ENCODE measurements around the gene LYPD6.

LYPD6 gene

GRCh38 chr2:149365931-149366583 is 35.7 kb downstream of the LYPD6 start:
- H3K9me2 ChIP-seq (replicated peaks; ENCODE audit: insufficient read depth, low read length) = no peaks in the 10 kb centered on the region
- H3K4me1 ChIP-seq (ENCODE audit: low read length) = peaks cover 5% of the 10 kb centered on the region; the same call in 1 of the 2 replicates
- H3K79me2 ChIP-seq (ENCODE audit: low read length) = no peaks in the 10 kb centered on the region
- H3K4me3 ChIP-seq (ENCODE audit: low read length) = no peak overlapping the region
- no peak overlapping the region for H3K4me2 ChIP-seq (ENCODE audit: low read depth, low read length)
- no peaks in the 10 kb centered on the region for H3K9me3 ChIP-seq (replicated peaks; ENCODE audit: insufficient read depth, low read length)
- H3K9ac ChIP-seq (ENCODE audit: low read length) = no peak overlapping the region
- H3K36me3 ChIP-seq (replicated peaks; ENCODE audit: insufficient read depth, low read length) = no peaks in the 10 kb centered on the region
- DNase-seq = no peak
- H3K27me3 ChIP-seq (replicated peaks; ENCODE audit: insufficient read depth, low read length) = no peaks in the 10 kb centered on the region
- no peaks in the 10 kb centered on the region for H4K20me1 ChIP-seq (ENCODE audit: insufficient read depth, low read length)
- H2AFZ ChIP-seq (ENCODE audit: low read length) = no peak overlapping the region
- TF ChIP-seq EZH2phosphoT487 (IDR thresholded peaks at IDR 0.05; ENCODE audit: low read length) (no peak), EZH2 (optimal IDR thresholded peaks at IDR 0.05; ENCODE audit: low read depth, low read length) (no peak), CTCF (IDR thresholded peaks at IDR 0.05; ENCODE audit: low read length) (no peak)
- H3F3A ChIP-seq (ENCODE audit: insufficient read depth, low read length) = no peaks in the 10 kb centered on the region
- no peak overlapping the region for H3K27ac ChIP-seq (ENCODE audit: low read length)

- Histone ChIP-seq H3K4me3 (ENCODE audit: low read length) (no peak overlapping the region), H3K9ac (ENCODE audit: low read length) (no peak overlapping the region)
- TF ChIP-seq EZH2phosphoT487 (IDR thresholded peaks at IDR 0.05; ENCODE audit: low read length) (no peak), EZH2 (optimal IDR thresholded peaks at IDR 0.05; ENCODE audit: low read depth, low read length) (no peak), CTCF (IDR thresholded peaks at IDR 0.05; ENCODE audit: low read length) (no peak)
Observed at GRCh38 chr2:149370061-149370775, 39.8 kb downstream of the LYPD6 start.

GRCh38 chr2:149371476-149371875 is 41.1 kb downstream of the LYPD6 start:
- H3K4me2 ChIP-seq (ENCODE audit: low read depth, low read length) = no peak overlapping the region
- H3F3A ChIP-seq (ENCODE audit: insufficient read depth, low read length) = no peaks in the 10 kb centered on the region
- no peak for TF ChIP-seq EZH2phosphoT487 (IDR thresholded peaks at IDR 0.05; ENCODE audit: low read length)
- TF ChIP-seq CTCF (IDR thresholded peaks at IDR 0.05; ENCODE audit: low read length) = no peak
- TF ChIP-seq EZH2 (optimal IDR thresholded peaks at IDR 0.05; ENCODE audit: low read depth, low read length) = no peak
- no peaks in the 10 kb centered on the region for H3K9me2 ChIP-seq (replicated peaks; ENCODE audit: insufficient read depth, low read length)
- H3K27me3 ChIP-seq (replicated peaks; ENCODE audit: insufficient read depth, low read length) = no peaks in the 10 kb centered on the region
- H3K36me3 ChIP-seq (replicated peaks; ENCODE audit: insufficient read depth, low read length) = no peaks in the 10 kb centered on the region
- H4K20me1 ChIP-seq (ENCODE audit: insufficient read depth, low read length) = no peaks in the 10 kb centered on the region
- no peaks in the 10 kb centered on the region for H3K9me3 ChIP-seq (replicated peaks; ENCODE audit: insufficient read depth, low read length)
- H3K4me1 ChIP-seq (ENCODE audit: low read length) = no peaks in the 10 kb centered on the region
- no peaks in the 10 kb centered on the region for H3K79me2 ChIP-seq (ENCODE audit: low read length)
- no peak overlapping the region for H2AFZ ChIP-seq (ENCODE audit: low read length)
- no peak overlapping the region for H3K4me3 ChIP-seq (ENCODE audit: low read length)
- H3K27ac ChIP-seq (ENCODE audit: low read length) = no peak overlapping the region
- DNase-seq = no peak
- no peak overlapping the region for H3K9ac ChIP-seq (ENCODE audit: low read length)

More at GRCh38 chr2:149370061-149370775, 39.8 kb downstream of the LYPD6 start:
- H3K36me3 ChIP-seq (replicated peaks; ENCODE audit: insufficient read depth, low read length) = no peaks in the 10 kb centered on the region
- no peak for DNase-seq
- H3K27me3 ChIP-seq (replicated peaks; ENCODE audit: insufficient read depth, low read length) = no peaks in the 10 kb centered on the region
- H2AFZ ChIP-seq (ENCODE audit: low read length) = no peak overlapping the region
- H3K27ac ChIP-seq (ENCODE audit: low read length) = no peak overlapping the region
- no peaks in the 10 kb centered on the region for H3K9me3 ChIP-seq (replicated peaks; ENCODE audit: insufficient read depth, low read length)
- no peaks in the 10 kb centered on the region for H3K79me2 ChIP-seq (ENCODE audit: low read length)
- H3K4me1 ChIP-seq (ENCODE audit: low read length) = peaks cover under 1% of the 10 kb centered on the region; the same call in 1 of the 2 replicates
- no peaks in the 10 kb centered on the region for H3K9me2 ChIP-seq (replicated peaks; ENCODE audit: insufficient read depth, low read length)
- no peaks in the 10 kb centered on the region for H3F3A ChIP-seq (ENCODE audit: insufficient read depth, low read length)
- no peaks in the 10 kb centered on the region for H4K20me1 ChIP-seq (ENCODE audit: insufficient read depth, low read length)
- no peak overlapping the region for H3K4me2 ChIP-seq (ENCODE audit: low read depth, low read length)

All from MM.1S (cell line).